Type B pancreatic cell (in vitro differentiated cells): ENCODE measurements around the gene RNF145. TPM values are rescaled to one million over a fixed set of nuclear protein-coding genes. Genes with fewer than 3 reads are reported as not detected.

Experiments
- DNase-seq: peaks from one replicate; pipeline ENCODE4 v3.0.0; 2021; ENCODE audit warnings: mixed read lengths; ENCODE audit not compliant: unreplicated experiment; ENCODE audit errors: extremely low spot score
- H3K27ac Mint-ChIP-seq: 2 replicates; pipeline ENCODE4 v1.8.0; 2021; ENCODE audit warnings: mild to moderate bottlenecking, mixed read lengths
- H3K27me3 Mint-ChIP-seq: 2 replicates; pipeline ENCODE4 v1.8.0; 2021; ENCODE audit warnings: mixed read lengths
- H3K36me3 Mint-ChIP-seq: 2 replicates; pipeline ENCODE4 v1.8.0; 2021; ENCODE audit warnings: mixed read lengths
- H3K4me1 Mint-ChIP-seq: one replicate; pipeline ENCODE4 v1.8.0; 2021; ENCODE audit warnings: mixed read lengths; ENCODE audit not compliant: unreplicated experiment
- H3K4me3 Mint-ChIP-seq: 2 replicates; pipeline ENCODE4 v1.8.0; 2021; ENCODE audit warnings: mild to moderate bottlenecking, mixed read lengths
- H3K9me3 Mint-ChIP-seq: 2 replicates; pipeline ENCODE4 v1.8.0; 2021; ENCODE audit warnings: mixed read lengths
- CTCF ChIP-seq: fragments of 200-600 bp; sonication (generic); conservative IDR thresholded peaks from 2 replicates; pipeline ENCODE4 v1.5.0; 2021; ENCODE audit warnings: antibody characterized with exemption, mild to moderate bottlenecking
- long read RNA-seq: library from polyadenylated mRNA; unstranded; transcript quantifications from one replicate; pipeline ENCODE4 v2.0.0, GENCODE V29; 2020
- total RNA-seq: library from RNA; stranded (reverse); gene quantifications from 2 replicates; pipeline ENCODE4 v1.2.1, GENCODE V29; 2021; ENCODE audit warnings: low replicate concordance

The RNF145 gene, protein sequence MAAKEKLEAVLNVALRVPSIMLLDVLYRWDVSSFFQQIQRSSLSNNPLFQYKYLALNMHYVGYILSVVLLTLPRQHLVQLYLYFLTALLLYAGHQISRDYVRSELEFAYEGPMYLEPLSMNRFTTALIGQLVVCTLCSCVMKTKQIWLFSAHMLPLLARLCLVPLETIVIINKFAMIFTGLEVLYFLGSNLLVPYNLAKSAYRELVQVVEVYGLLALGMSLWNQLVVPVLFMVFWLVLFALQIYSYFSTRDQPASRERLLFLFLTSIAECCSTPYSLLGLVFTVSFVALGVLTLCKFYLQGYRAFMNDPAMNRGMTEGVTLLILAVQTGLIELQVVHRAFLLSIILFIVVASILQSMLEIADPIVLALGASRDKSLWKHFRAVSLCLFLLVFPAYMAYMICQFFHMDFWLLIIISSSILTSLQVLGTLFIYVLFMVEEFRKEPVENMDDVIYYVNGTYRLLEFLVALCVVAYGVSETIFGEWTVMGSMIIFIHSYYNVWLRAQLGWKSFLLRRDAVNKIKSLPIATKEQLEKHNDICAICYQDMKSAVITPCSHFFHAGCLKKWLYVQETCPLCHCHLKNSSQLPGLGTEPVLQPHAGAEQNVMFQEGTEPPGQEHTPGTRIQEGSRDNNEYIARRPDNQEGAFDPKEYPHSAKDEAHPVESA
- total RNA-seq: 42.5 and 66.4 TPM in 2 replicates
- long read RNA-seq, partial matches to known transcripts: 2 of 5 reads
- long read RNA-seq, other reads (novel, unspliced or antisense): 3 of 5 reads

DNA sequence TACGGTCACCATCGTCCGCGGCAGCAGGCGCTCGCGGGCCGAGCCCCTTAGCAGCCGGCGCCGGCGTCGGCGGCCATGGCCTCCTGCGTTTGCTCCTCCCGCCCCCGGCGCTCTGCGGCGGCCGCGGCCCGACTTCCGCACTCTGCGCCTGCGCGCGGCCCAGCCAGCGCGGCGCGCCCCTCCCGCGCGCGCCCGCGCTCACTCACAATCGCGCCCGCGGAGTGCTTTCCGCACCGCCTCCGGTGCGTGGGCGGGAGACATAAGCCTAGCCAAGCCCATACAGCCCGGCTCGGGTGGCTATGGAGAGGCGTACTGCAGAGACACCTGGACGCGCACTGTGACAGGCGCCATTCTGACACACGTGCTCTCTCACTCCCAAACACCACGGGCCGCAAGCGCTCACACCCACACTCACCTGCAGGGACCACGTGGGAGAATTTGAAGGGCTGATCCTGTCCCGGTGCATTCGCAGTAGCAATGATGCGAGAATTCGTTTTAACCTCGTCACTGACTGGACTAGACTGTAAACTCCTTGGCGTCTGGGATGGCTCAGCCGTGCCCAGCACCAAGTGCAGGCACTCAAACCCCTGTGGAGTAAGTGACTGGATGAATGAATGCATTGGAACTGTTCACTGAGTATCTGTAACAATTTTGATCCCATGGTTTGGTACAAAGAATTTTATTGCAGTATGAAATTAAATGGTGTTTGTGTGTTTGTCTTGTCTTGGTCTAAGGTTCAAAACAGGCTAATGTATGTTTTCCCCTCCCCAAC is at the start of gene RNF145:
Gene RNF145 (minus strand): TSS at position 116 of the 772 bp plus-strand sequence. CDS start 5,936 bp downstream, outside the sequence.
- Mint-ChIP-seq H3K27ac (peak within 1 kb of the TSS; percentile 96), H3K4me1 (peaks cover 43% of the 10 kb centered on the region), H3K9me3 (no peaks in the 10 kb centered on the region), H3K27me3 (no peaks in the 10 kb centered on the region), H3K36me3 (no peaks in the 10 kb centered on the region), H3K4me3 (peak within 1 kb of the TSS; percentile 99)
- no peak for TF ChIP-seq CTCF
- DNase-seq: peak; percentile 84

DNA sequence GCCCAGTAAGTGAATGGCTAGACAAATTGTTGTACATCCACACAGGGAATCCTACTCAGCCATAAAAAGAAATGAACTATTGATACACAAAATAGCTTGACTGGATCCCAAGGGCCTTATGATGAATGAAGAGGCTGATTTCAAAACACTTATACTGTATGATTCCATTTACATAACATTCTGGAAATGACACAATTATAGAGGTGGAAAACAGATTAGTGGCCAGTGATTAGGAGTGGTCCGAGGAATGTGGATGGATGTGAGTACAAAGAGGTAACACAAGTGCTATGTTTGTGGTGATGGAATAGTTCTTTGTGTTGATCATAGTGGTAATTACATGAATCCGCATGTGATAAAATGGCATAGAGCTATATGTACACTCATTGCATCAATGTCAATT is 49.0 kb upstream of the RNF145 start:
- Mint-ChIP-seq H3K27me3 (peaks cover 63% of the 10 kb centered on the region), H3K9me3 (no peaks in the 10 kb centered on the region), H3K27ac (no peak overlapping the region), H3K4me1 (peaks cover 4% of the 10 kb centered on the region), H3K36me3 (peaks cover 4% of the 10 kb centered on the region), H3K4me3 (no peak overlapping the region)
- DNase-seq: no peak
- TF ChIP-seq CTCF: peak; percentile 9

- TF ChIP-seq CTCF: peak; percentile 55
- Mint-ChIP-seq H3K27ac (no peak overlapping the region), H3K4me1 (peaks cover 3% of the 10 kb centered on the region), H3K36me3 (peaks cover 2% of the 10 kb centered on the region), H3K27me3 (peaks cover 67% of the 10 kb centered on the region), H3K4me3 (no peak overlapping the region), H3K9me3 (no peaks in the 10 kb centered on the region)
- DNase-seq: no peak
These were observed 48.4 kb upstream of the RNF145 start for GRCh38 chr5:159257629-159258283.

- TF ChIP-seq CTCF: no peak
- no peak for DNase-seq
- H3K27ac Mint-ChIP-seq: no peak overlapping the region
These were observed 47.7 kb upstream of the RNF145 start for GRCh38 chr5:159257007-159257406.

GRCh38 chr5:159252195-159252594 is 42.8 kb upstream of the RNF145 start:
- H3K36me3 Mint-ChIP-seq: no peaks in the 10 kb centered on the region
- H3K4me3 Mint-ChIP-seq: no peak overlapping the region
- no peaks in the 10 kb centered on the region for H3K4me1 Mint-ChIP-seq
- H3K9me3 Mint-ChIP-seq: no peaks in the 10 kb centered on the region
- TF ChIP-seq CTCF: no peak
- peaks cover 55% of the 10 kb centered on the region for H3K27me3 Mint-ChIP-seq
- H3K27ac Mint-ChIP-seq: no peak overlapping the region
- DNase-seq: no peak

More at GRCh38 chr5:159257007-159257406, 47.7 kb upstream of the RNF145 start:
- Mint-ChIP-seq H3K4me1 (no peaks in the 10 kb centered on the region), H3K4me3 (no peak overlapping the region), H3K27me3 (peaks cover 66% of the 10 kb centered on the region), H3K9me3 (no peaks in the 10 kb centered on the region), H3K36me3 (no peaks in the 10 kb centered on the region)
